Nephron (organoid): ENCODE results near the gene RXRA.

Source experiments
- H3K27ac Mint-ChIP-seq, 3 experiments: 2 replicates each; pipeline ENCODE4 v1.8.0; 2020; ENCODE audit warnings: mixed read lengths in 3 of 3, mild to moderate bottlenecking in 2 of 3, moderate library complexity in 1 of 3
- H3K27me3 Mint-ChIP-seq: 2 replicates; pipeline ENCODE4 v1.8.0; 2021; ENCODE audit warnings: low read depth, mild to moderate bottlenecking, moderate library complexity, mixed read lengths
- H3K36me3 Mint-ChIP-seq: 2 replicates; pipeline ENCODE4 v1.8.0; 2020; ENCODE audit warnings: low read depth, mixed read lengths
- H3K4me1 Mint-ChIP-seq: 2 replicates; pipeline ENCODE4 v1.8.0; 2020; ENCODE audit warnings: mixed read lengths
- H3K4me3 Mint-ChIP-seq, 3 experiments: 2 replicates each; pipeline ENCODE4 v1.8.0; 2020; ENCODE audit warnings: mild to moderate bottlenecking in 3 of 3, mixed read lengths in 3 of 3, moderate library complexity in 2 of 3
- H3K9me3 Mint-ChIP-seq: 2 replicates; pipeline ENCODE4 v1.8.0; 2020; ENCODE audit warnings: mixed read lengths
- CTCF ChIP-seq, 3 experiments: fragments of 200-600 bp; sonication (generic); IDR thresholded peaks; one replicate each; pipeline ENCODE4 v1.5.0; 2021; ENCODE audit warnings: antibody characterized with exemption in 3 of 3; ENCODE audit not compliant: unreplicated experiment in 3 of 3

RXRA gene

GRCh38 chr9:134287591-134288491 lies 38.4 kb upstream of the RXRA start:
- H3K9me3 Mint-ChIP-seq: no peaks in the 10 kb centered on the region
- no peaks in the 10 kb centered on the region for H3K36me3 Mint-ChIP-seq
- H3K4me3 Mint-ChIP-seq: peak overlapping the region in 1 of 3 experiments; percentile 18
- peaks cover 27% of the 10 kb centered on the region for H3K27me3 Mint-ChIP-seq
- no peak for TF ChIP-seq CTCF (IDR thresholded peaks at IDR 0.05; ENCODE audit: unreplicated experiment in 3 of 3)
- peak overlapping the region in 1 of 3 experiments; percentile 28 for H3K27ac Mint-ChIP-seq
- H3K4me1 Mint-ChIP-seq: peaks cover 18% of the 10 kb centered on the region

- Mint-ChIP-seq H3K27me3 (peaks cover 32% of the 10 kb centered on the region), H3K4me3 (no peak overlapping the region), H3K27ac (no peak overlapping the region), H3K36me3 (no peaks in the 10 kb centered on the region), H3K9me3 (no peaks in the 10 kb centered on the region), H3K4me1 (peaks cover 17% of the 10 kb centered on the region)
- TF ChIP-seq CTCF (IDR thresholded peaks at IDR 0.05; ENCODE audit: unreplicated experiment in 3 of 3): no peak
These were observed 37.5 kb upstream of the RXRA start for GRCh38 chr9:134288746-134289145.

- Mint-ChIP-seq H3K27ac (no peak overlapping the region), H3K4me3 (no peak overlapping the region), H3K9me3 (no peaks in the 10 kb centered on the region), H3K27me3 (peaks cover 32% of the 10 kb centered on the region), H3K4me1 (peaks cover 20% of the 10 kb centered on the region), H3K36me3 (no peaks in the 10 kb centered on the region)
- no peak for TF ChIP-seq CTCF (IDR thresholded peaks at IDR 0.05; ENCODE audit: unreplicated experiment in 3 of 3)
These were observed 36.9 kb upstream of the RXRA start for GRCh38 chr9:134289241-134289875.

- no peaks in the 10 kb centered on the region for H3K9me3 Mint-ChIP-seq
- TF ChIP-seq CTCF (IDR thresholded peaks at IDR 0.05; ENCODE audit: unreplicated experiment in 3 of 3): no peak
- H3K4me1 Mint-ChIP-seq: peaks cover 20% of the 10 kb centered on the region
- H3K4me3 Mint-ChIP-seq: no peak overlapping the region
- H3K36me3 Mint-ChIP-seq: no peaks in the 10 kb centered on the region
- no peak overlapping the region for H3K27ac Mint-ChIP-seq
- H3K27me3 Mint-ChIP-seq: peaks cover 45% of the 10 kb centered on the region
These were observed 35.4 kb upstream of the RXRA start for GRCh38 chr9:134290603-134291451.

- TF ChIP-seq CTCF (IDR thresholded peaks at IDR 0.05; ENCODE audit: unreplicated experiment in 3 of 3): no peak
- H3K36me3 Mint-ChIP-seq: no peaks in the 10 kb centered on the region
These were observed 34.8 kb upstream of the RXRA start for GRCh38 chr9:134291452-134291881.

More at GRCh38 chr9:134291452-134291881, 34.8 kb upstream of the RXRA start:
- no peak overlapping the region for H3K4me3 Mint-ChIP-seq
- H3K27ac Mint-ChIP-seq: no peak overlapping the region
- peaks cover 18% of the 10 kb centered on the region for H3K4me1 Mint-ChIP-seq
- H3K27me3 Mint-ChIP-seq: peaks cover 43% of the 10 kb centered on the region
- no peaks in the 10 kb centered on the region for H3K9me3 Mint-ChIP-seq
